Neuronal stem cell (in vitro differentiated cells): ENCODE data around the gene NPPC.

Source experiments
- DNase-seq: peaks from one replicate; pipeline ENCODE4 v3.0.0-alpha.2; 2013; ENCODE audit warnings: low spot score
- H2AFZ ChIP-seq: one replicate; pipeline ENCODE4 v1.6.1; 2013; ENCODE audit warnings: mild to moderate bottlenecking, low read length, inconsistent platforms
- H2AK5ac ChIP-seq: 2 replicates; pipeline ENCODE4 v1.6.1; 2013; ENCODE audit warnings: low read depth, mild to moderate bottlenecking, inconsistent platforms, low read length, moderate library complexity, mixed read lengths
- H2BK120ac ChIP-seq: 2 replicates; pipeline ENCODE4 v1.6.1; 2013; ENCODE audit warnings: low read depth, mild to moderate bottlenecking, inconsistent platforms, low read length, moderate library complexity, mixed read lengths
- H2BK12ac ChIP-seq: one replicate; pipeline ENCODE4 v1.6.1; 2013; ENCODE audit warnings: low read length, inconsistent platforms
- H2BK15ac ChIP-seq: 2 replicates; pipeline ENCODE4 v1.6.1; 2013; ENCODE audit warnings: mild to moderate bottlenecking, low read length, inconsistent platforms, mixed read lengths
- H2BK5ac ChIP-seq: one replicate; pipeline ENCODE4 v1.6.1; 2013; ENCODE audit warnings: inconsistent platforms, mild to moderate bottlenecking, low read length, moderate library complexity
- H3K14ac ChIP-seq: one replicate; pipeline ENCODE4 v1.6.1; 2013; ENCODE audit warnings: low read length, inconsistent platforms
- H3K18ac ChIP-seq: 2 replicates; pipeline ENCODE4 v1.6.1; 2013; ENCODE audit warnings: low read length, inconsistent platforms
- H3K23ac ChIP-seq: 2 replicates; pipeline ENCODE4 v1.6.1; 2013; ENCODE audit warnings: low read depth, mild to moderate bottlenecking, mixed read lengths, low read length, inconsistent platforms; ENCODE audit not compliant: poor library complexity
- H3K27ac ChIP-seq: replicated peaks from 3 replicates; pipeline ENCODE4 v1.5.1; 2013; ENCODE audit warnings: low read length, inconsistent platforms
- H3K27me3 ChIP-seq, 3 experiments: 2 replicates each; pipeline ENCODE4 v1.6.1; 2013; ENCODE audit warnings: low read length in 3 of 3, mild to moderate bottlenecking in 2 of 3, inconsistent platforms in 1 of 3, low read depth in 1 of 3, mixed read lengths in 1 of 3, moderate library complexity in 1 of 3; ENCODE audit not compliant: control insufficient read depth in 3 of 3, insufficient read depth in 3 of 3
- H3K36me3 ChIP-seq, 2 donors: replicated peaks in 1 of 2; 2 replicates each; pipeline ENCODE4 v1.6.1; 2013; ENCODE audit warnings: low read length in 2 of 2; ENCODE audit not compliant: control insufficient read depth in 2 of 2, insufficient read depth in 2 of 2
- H3K4ac ChIP-seq: 2 replicates; pipeline ENCODE4 v1.6.1; 2013; ENCODE audit warnings: inconsistent platforms, mild to moderate bottlenecking, low read length, moderate library complexity
- H3K4me1 ChIP-seq, 2 donors: 1 replicate in 1 of 2; 2 replicates in 1 of 2; pipeline ENCODE4 v1.6.1; 2013; ENCODE audit warnings: low read length in 2 of 2, low read depth in 1 of 2; ENCODE audit not compliant: control insufficient read depth in 2 of 2, insufficient read depth in 1 of 2
- H3K4me2 ChIP-seq: one replicate; pipeline ENCODE4 v1.6.1; 2013; ENCODE audit warnings: mild to moderate bottlenecking, low read length, inconsistent platforms; ENCODE audit not compliant: insufficient read depth, poor library complexity, severe bottlenecking
- H3K4me3 ChIP-seq, 2 donors: 2 replicates each; pipeline ENCODE4 v1.5.1; 2013; ENCODE audit warnings: low read length in 2 of 2, mild to moderate bottlenecking in 2 of 2, inconsistent platforms in 1 of 2, moderate library complexity in 1 of 2
- H3K79me1 ChIP-seq: one replicate; pipeline ENCODE4 v1.6.1; 2013; ENCODE audit warnings: low read depth, mild to moderate bottlenecking, inconsistent platforms, low read length, moderate library complexity
- H3K9ac ChIP-seq: one replicate; pipeline ENCODE4 v1.6.1; 2013; ENCODE audit warnings: mild to moderate bottlenecking, low read depth, low read length, inconsistent platforms; ENCODE audit not compliant: poor library complexity
- H3K9me3 ChIP-seq, 2 donors: replicated peaks in 1 of 2; 2 replicates each; pipeline versions ENCODE3 to v1.6.1; 2013; ENCODE audit warnings: low read length in 2 of 2, mild to moderate bottlenecking in 2 of 2, inconsistent platforms in 1 of 2, low read depth in 1 of 2, mixed read lengths in 1 of 2, moderate library complexity in 1 of 2; ENCODE audit not compliant: control insufficient read depth in 2 of 2, insufficient read depth in 1 of 2
- H4K8ac ChIP-seq: one replicate; pipeline ENCODE4 v1.6.1; 2013; ENCODE audit warnings: low read depth, mild to moderate bottlenecking, inconsistent platforms, low read length, moderate library complexity
- H4K91ac ChIP-seq: one replicate; pipeline ENCODE4 v1.6.1; 2013; ENCODE audit warnings: low read length, low read depth, mild to moderate bottlenecking, inconsistent platforms; ENCODE audit not compliant: poor library complexity
- WGBS, 2 donors: extraction: QIAGEN DNeasy Blood & Tissue Kit; methylation state at CpG; one replicate each; pipeline ENCODE4 v1.1.7; 2013; ENCODE audit warnings: missing lambda C conversion rate in 2 of 2, mixed read lengths in 1 of 2; ENCODE audit not compliant: insufficient read length in 2 of 2, insufficient replicate concordance in 1 of 2; ENCODE audit errors: extremely low coverage in 2 of 2; 5-methylcytosine and 5-hydroxymethylcytosine counted together

Gene NPPC

DNA sequence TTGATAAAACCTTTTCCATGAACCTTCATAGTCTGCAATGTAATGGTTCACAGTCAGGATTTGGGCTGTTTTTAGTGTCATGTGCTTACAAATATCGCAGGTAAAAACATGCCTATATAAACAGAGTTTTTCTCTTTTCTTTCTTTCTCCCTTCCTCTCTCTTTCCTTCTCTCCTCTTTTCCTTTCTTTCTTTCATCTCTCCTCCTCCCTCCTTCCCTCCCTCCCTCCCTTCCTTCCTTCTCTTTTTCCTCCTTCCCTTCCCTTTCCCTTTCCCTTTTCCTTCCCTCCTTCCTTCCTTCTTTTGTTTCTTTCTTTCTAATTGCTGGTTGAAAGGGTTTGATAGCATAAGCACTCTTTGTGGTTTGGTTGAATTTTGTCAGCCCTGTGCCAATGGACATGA lies 9.6 kb upstream of the NPPC start:
- Histone ChIP-seq H4K8ac (no peak overlapping the region), H3K18ac (no peak overlapping the region), H3K4me1 (peaks cover 2 to 3% of the 10 kb centered on the region in 2 donors), H2BK12ac (no peak overlapping the region), H2AK5ac (no peak overlapping the region), H2BK15ac (no peak overlapping the region), H3K79me1 (no peaks in the 10 kb centered on the region), H3K14ac (no peak overlapping the region), H3K23ac (no peak overlapping the region), H2BK5ac (no peak overlapping the region), H3K4ac (no peak overlapping the region), H3K36me3 (no peaks in the 10 kb centered on the region), H2BK120ac (no peak overlapping the region), H3K4me2 (no peak overlapping the region), H3K9ac (no peak overlapping the region), H3K27me3 (peaks cover 0 to 28% (median 0%) of the 10 kb centered on the region in 3 experiments), H3K9me3 (no peaks in the 10 kb centered on the region), H3K4me3 (no peak overlapping the region), H3K27ac (no peak overlapping the region), H2AFZ (no peak overlapping the region), H4K91ac (no peak overlapping the region)
- DNase-seq, result no peak
- WGBS, 2 donors, result no CpG with 5 or more reads among the region's 1 CpG

DNA sequence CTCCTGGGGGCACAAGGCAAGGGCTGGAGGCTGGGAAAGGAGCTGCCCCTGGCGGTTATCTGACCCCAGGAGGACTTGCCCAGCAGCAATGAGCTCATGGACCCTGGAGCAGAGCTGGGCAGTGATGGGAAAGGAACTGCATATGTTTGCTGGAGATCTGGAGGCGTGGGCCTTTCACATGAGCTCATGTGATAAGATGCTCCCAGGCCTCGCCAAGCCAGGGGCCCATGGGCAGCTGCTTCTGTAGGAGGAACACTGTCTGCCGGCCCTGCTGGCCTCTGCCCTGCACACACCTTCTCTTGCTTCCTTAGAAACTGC lies 9.0 kb upstream of the NPPC start:
- Histone ChIP-seq H2AK5ac (peak overlapping the region; percentile 6), H3K4me1 (peaks cover 2 to 3% of the 10 kb centered on the region in 2 donors), H3K23ac (peak overlapping the region; percentile 45), H3K79me1 (no peaks in the 10 kb centered on the region), H2AFZ (peak overlapping the region; percentile 40), H3K27me3 (peaks cover 0 to 34% (median 0%) of the 10 kb centered on the region in 3 experiments), H3K9me3 (no peaks in the 10 kb centered on the region), H3K4ac (no peak overlapping the region), H2BK12ac (no peak overlapping the region), H4K8ac (peak overlapping the region; percentile 52), H4K91ac (no peak overlapping the region), H2BK120ac (no peak overlapping the region), H3K18ac (peak overlapping the region; percentile 32), H3K36me3 (no peaks in the 10 kb centered on the region), H3K4me2 (no peak overlapping the region), H2BK5ac (no peak overlapping the region), H3K27ac (no peak overlapping the region), H3K14ac (no peak overlapping the region), H3K9ac (no peak overlapping the region), H2BK15ac (no peak overlapping the region), H3K4me3 (no peak overlapping the region)
- DNase-seq, result no peak
- no CpG with 5 or more reads among the region's 4 CpGs for WGBS, 2 donors

DNA sequence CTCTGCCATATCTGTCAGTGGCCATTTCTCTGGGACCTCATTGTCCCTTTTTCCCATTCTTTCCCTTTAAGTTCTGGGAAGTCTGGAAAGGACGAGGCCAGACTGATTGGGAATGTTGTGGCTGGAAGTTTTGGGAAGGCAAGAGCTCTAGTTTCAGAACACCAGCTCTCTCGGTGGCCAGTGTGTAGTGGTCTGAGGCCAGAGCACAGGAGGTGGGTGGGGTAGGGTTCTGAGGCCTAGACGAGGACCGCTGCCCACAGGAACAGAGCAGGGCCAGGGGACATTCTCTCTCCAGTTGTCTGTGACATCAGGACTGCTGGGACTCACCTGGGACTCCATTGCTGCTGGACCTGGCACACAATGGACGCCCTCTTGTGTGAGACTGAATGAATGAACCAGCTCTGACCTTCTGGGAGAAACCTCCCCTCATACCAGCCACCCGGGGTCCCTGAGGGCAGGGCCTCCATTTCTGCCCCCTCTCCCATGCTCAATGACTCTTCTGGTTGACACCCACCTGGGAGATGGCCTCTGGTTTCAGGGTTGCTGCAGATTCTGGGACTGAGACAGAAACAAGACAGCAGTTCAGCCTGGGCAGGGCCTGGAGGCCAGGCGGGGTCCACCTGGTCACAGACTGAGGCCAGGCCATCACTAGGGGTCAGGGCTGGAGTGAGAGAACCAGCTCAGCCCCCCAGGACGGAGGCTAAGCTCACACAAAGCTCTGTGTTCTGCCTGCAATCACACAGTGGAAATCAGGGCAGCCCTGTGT lies 8.4 kb upstream of the NPPC start:
- H3K27me3 ChIP-seq, result peaks cover 0 to 38% (median 0%) of the 10 kb centered on the region in 3 experiments
- no peak for DNase-seq
- H3K4me1 ChIP-seq, result peaks cover 2 to 3% of the 10 kb centered on the region in 2 donors
- no peak overlapping the region for H3K4ac ChIP-seq
- H2BK12ac ChIP-seq, result no peak overlapping the region
- H2BK15ac ChIP-seq, result no peak overlapping the region
- no peaks in the 10 kb centered on the region for H3K9me3 ChIP-seq
- H3K14ac ChIP-seq, result peak overlapping the region; percentile 25
- H3K79me1 ChIP-seq, result no peaks in the 10 kb centered on the region
- no peak overlapping the region for H3K4me2 ChIP-seq
- no peak overlapping the region for H3K27ac ChIP-seq
- H4K91ac ChIP-seq, result peak overlapping the region; percentile 56
- H2BK120ac ChIP-seq, result no peak overlapping the region
- WGBS, 2 donors, result no CpG with 5 or more reads among the region's 8 CpGs
- peak overlapping the region in 1 of 2 donors; percentile 38 for H3K4me3 ChIP-seq
- no peak overlapping the region for H3K23ac ChIP-seq
- no peak overlapping the region for H2BK5ac ChIP-seq
- H2AFZ ChIP-seq, result peak overlapping the region; percentile 40
- H3K36me3 ChIP-seq, result no peaks in the 10 kb centered on the region
- H4K8ac ChIP-seq, result peak overlapping the region; percentile 52
- peak overlapping the region; percentile 6 for H2AK5ac ChIP-seq
- H3K18ac ChIP-seq, result no peak overlapping the region
- no peak overlapping the region for H3K9ac ChIP-seq

DNA sequence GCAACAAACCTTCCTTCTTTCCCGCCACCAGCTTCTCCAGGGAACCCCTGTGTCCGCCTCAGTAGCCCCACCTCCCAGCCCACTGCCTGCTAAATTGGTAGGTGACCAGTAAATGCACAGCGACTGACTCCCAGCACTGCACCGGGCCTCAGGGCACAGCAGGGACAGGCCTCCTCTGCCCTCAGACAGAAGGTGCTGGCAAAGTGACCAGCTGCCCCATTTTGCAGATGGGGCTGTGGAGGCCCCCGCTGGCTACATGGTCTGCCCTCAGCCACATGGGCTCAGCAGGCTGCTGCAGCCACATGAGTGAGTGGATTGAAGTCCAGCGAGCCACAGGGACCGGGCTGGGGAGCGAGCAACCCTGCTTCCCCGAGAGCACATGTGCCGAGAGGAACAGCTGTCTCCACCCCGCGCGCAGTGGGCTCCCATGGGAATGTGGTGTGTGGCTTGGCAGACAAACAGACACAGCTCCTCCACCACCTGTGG lies 7.8 kb upstream of the NPPC start:
- no CpG with 5 or more reads among the region's 13 CpGs for WGBS, 2 donors
- DNase-seq, result no peak
- peaks cover 0 to 44% (median 5%) of the 10 kb centered on the region in 3 experiments for H3K27me3 ChIP-seq

More for the DNA sequence above, 7.8 kb upstream of the NPPC start:
- peaks cover 4 to 5% of the 10 kb centered on the region in 2 donors for H3K4me1 ChIP-seq
- H2BK120ac ChIP-seq, result no peak overlapping the region
- no peak overlapping the region for H4K8ac ChIP-seq
- no peak overlapping the region for H3K18ac ChIP-seq
- no peak overlapping the region for H2BK15ac ChIP-seq
- H2BK5ac ChIP-seq, result no peak overlapping the region
- H3K9ac ChIP-seq, result no peak overlapping the region
- no peak overlapping the region for H3K4ac ChIP-seq
- H2AFZ ChIP-seq, result no peak overlapping the region
- H2AK5ac ChIP-seq, result no peak overlapping the region
- H3K36me3 ChIP-seq, result no peaks in the 10 kb centered on the region
- H3K4me2 ChIP-seq, result no peak overlapping the region
- H3K14ac ChIP-seq, result peak overlapping the region; percentile 41
- no peak overlapping the region for H3K4me3 ChIP-seq
- H3K27ac ChIP-seq, result no peak overlapping the region
- peak overlapping the region; percentile 68 for H3K23ac ChIP-seq
- H4K91ac ChIP-seq, result no peak overlapping the region
- no peaks in the 10 kb centered on the region for H3K9me3 ChIP-seq
- H2BK12ac ChIP-seq, result no peak overlapping the region
- no peaks in the 10 kb centered on the region for H3K79me1 ChIP-seq
